ENCODE measurements around the gene ZNF727.

GRCh38 chr7:64046041-64046389 lies 781 bp downstream of the ZNF727 start:
- TF ChIP-seq, protein P1, sequence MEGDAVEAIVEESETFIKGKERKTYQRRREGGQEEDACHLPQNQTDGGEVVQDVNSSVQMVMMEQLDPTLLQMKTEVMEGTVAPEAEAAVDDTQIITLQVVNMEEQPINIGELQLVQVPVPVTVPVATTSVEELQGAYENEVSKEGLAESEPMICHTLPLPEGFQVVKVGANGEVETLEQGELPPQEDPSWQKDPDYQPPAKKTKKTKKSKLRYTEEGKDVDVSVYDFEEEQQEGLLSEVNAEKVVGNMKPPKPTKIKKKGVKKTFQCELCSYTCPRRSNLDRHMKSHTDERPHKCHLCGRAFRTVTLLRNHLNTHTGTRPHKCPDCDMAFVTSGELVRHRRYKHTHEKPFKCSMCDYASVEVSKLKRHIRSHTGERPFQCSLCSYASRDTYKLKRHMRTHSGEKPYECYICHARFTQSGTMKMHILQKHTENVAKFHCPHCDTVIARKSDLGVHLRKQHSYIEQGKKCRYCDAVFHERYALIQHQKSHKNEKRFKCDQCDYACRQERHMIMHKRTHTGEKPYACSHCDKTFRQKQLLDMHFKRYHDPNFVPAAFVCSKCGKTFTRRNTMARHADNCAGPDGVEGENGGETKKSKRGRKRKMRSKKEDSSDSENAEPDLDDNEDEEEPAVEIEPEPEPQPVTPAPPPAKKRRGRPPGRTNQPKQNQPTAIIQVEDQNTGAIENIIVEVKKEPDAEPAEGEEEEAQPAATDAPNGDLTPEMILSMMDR (IDR thresholded peaks at IDR 0.05; ENCODE audit: low read length): no peak
- no peak for TF ChIP-seq EZH2 (IDR thresholded peaks at IDR 0.05; ENCODE audit: borderline replicate concordance, low read length)

Measured in OCI-LY1 (cell line).